HEK293 (cell line): ENCODE data around the gene PLEKHA4.
A peak's percentile ranks its signal among the peaks of the same experiment; 100 is the strongest.

Experiments
- CTCF ChIA-PET: fragments of 350-600 bp; formaldehyde crosslinking; extraction: SDS; loops from one replicate; lab custom pipeline; 2021; ENCODE audit warnings: antibody characterized with exemption; lab: Yijun Ruan, JAX
- POLR2A ChIA-PET: fragments of 300-600 bp; formaldehyde crosslinking; extraction: SDS; loops from one replicate; lab custom pipeline; 2020; ENCODE audit warnings: antibody characterized with exemption, inconsistent platforms; lab: Yijun Ruan, JAX
- H3K27ac ChIP-seq: fragments of 200-500 bp; sonication (Bioruptor generic); 2 replicates; pipeline ENCODE4 v1.5.1; 2014; ENCODE audit warnings: low read depth, low read length, control low read depth, inconsistent platforms; ENCODE audit errors: extremely low read depth
- H3K36me3 ChIP-seq, 2 experiments: fragments of 200-500 bp in 1 of 2; sonication (Bioruptor generic) in 1 of 2; 1 replicate in 1 of 2; 2 replicates in 1 of 2; pipeline ENCODE4 v1.5.1; 2014 to 2017; ENCODE audit warnings: inconsistent platforms in 2 of 2, low read length in 2 of 2; ENCODE audit not compliant: control insufficient read depth in 2 of 2, insufficient read depth in 1 of 2
- H3K4me1 ChIP-seq: fragments of 200-500 bp; sonication (Bioruptor generic); 2 replicates; pipeline ENCODE4 v1.5.1; 2014; ENCODE audit warnings: mild to moderate bottlenecking, low read length, inconsistent platforms; ENCODE audit not compliant: control insufficient read depth, insufficient read depth
- H3K4me3 ChIP-seq: 2 replicates; pipeline ENCODE4 v1.5.1; 2011; ENCODE audit warnings: low read depth, mild to moderate bottlenecking, control low read depth, low read length, moderate library complexity
- H3K9me3 ChIP-seq: fragments of 200-500 bp; sonication (Bioruptor generic); 2 replicates; pipeline ENCODE4 v1.5.1; 2014; ENCODE audit warnings: low read depth, low read length, inconsistent platforms; ENCODE audit not compliant: control insufficient read depth, insufficient read depth
- BCL11A ChIP-seq: fragments of 450-650 bp; formaldehyde crosslinking; IDR thresholded peaks from 2 replicates; pipeline ENCODE4 v1.5.1; 2016; ENCODE audit warnings: low read depth, missing biosample characterization, missing genetic modification characterization
- GFI1B ChIP-seq: fragments of 450-650 bp; formaldehyde crosslinking; IDR thresholded peaks from 2 replicates; pipeline ENCODE4 v1.5.1; 2016; ENCODE audit warnings: missing biosample characterization, missing genetic modification characterization
- GLI2 ChIP-seq: fragments of 450-650 bp; formaldehyde crosslinking; IDR thresholded peaks from 2 replicates; pipeline ENCODE4; 2017; ENCODE audit warnings: missing biosample characterization, missing genetic modification characterization, low read depth, borderline replicate concordance
- KLF1 ChIP-seq: fragments of 450-650 bp; formaldehyde crosslinking; IDR thresholded peaks from 2 replicates; pipeline ENCODE4 v1.5.1; 2016; ENCODE audit warnings: missing biosample characterization, missing genetic modification characterization
- KLF10 ChIP-seq: fragments of 450-650 bp; IDR thresholded peaks from 2 replicates; pipeline ENCODE4 v1.5.1; 2018; ENCODE audit warnings: missing biosample characterization, mild to moderate bottlenecking, missing genetic modification characterization
- SALL2 ChIP-seq: fragments of 450-650 bp; formaldehyde crosslinking; IDR thresholded peaks from 2 replicates; pipeline ENCODE4 v1.5.0; 2017; ENCODE audit warnings: missing biosample characterization, mild to moderate bottlenecking, missing genetic modification characterization, borderline replicate concordance
- SP3 ChIP-seq: fragments of 450-650 bp; formaldehyde crosslinking; IDR thresholded peaks from 2 replicates; pipeline ENCODE4 v1.5.1; 2016; ENCODE audit warnings: missing biosample characterization, missing genetic modification characterization
- TRIM28 ChIP-seq: IDR thresholded peaks from 2 replicates; pipeline ENCODE4 v1.6.1; 2011; ENCODE audit warnings: low read length, control low read depth, borderline replicate concordance
- YY2 ChIP-seq: fragments of 450-650 bp; formaldehyde crosslinking; IDR thresholded peaks from 2 replicates; pipeline ENCODE4 v1.5.1; 2016; ENCODE audit warnings: missing biosample characterization, missing genetic modification characterization
- ZNF112 ChIP-seq: fragments of 450-650 bp; formaldehyde crosslinking; IDR thresholded peaks from 2 replicates; pipeline ENCODE4 v1.5.0; 2017; ENCODE audit warnings: missing biosample characterization, missing genetic modification characterization
- ZNF121 ChIP-seq: fragments of 450-650 bp; formaldehyde crosslinking; IDR thresholded peaks from 2 replicates; pipeline ENCODE4 v1.5.1; 2016; ENCODE audit warnings: missing biosample characterization, missing genetic modification characterization
- ZNF148 ChIP-seq: fragments of 450-650 bp; formaldehyde crosslinking; IDR thresholded peaks from 2 replicates; pipeline ENCODE4 v1.5.0; 2017; ENCODE audit warnings: missing biosample characterization, missing genetic modification characterization, borderline replicate concordance
- ZNF174 ChIP-seq: fragments of 450-650 bp; formaldehyde crosslinking; IDR thresholded peaks from 2 replicates; pipeline ENCODE4 v1.5.0; 2017; ENCODE audit warnings: missing biosample characterization, mild to moderate bottlenecking, missing genetic modification characterization
- ZNF18 ChIP-seq: fragments of 450-650 bp; formaldehyde crosslinking; IDR thresholded peaks from 2 replicates; pipeline ENCODE4 v1.5.1; 2016; ENCODE audit warnings: missing biosample characterization, missing genetic modification characterization
- ZNF2 ChIP-seq: fragments of 450-650 bp; formaldehyde crosslinking; IDR thresholded peaks from 2 replicates; pipeline ENCODE4 v1.5.1; 2016; ENCODE audit warnings: missing biosample characterization, missing genetic modification characterization
- ZNF341 ChIP-seq: fragments of 450-650 bp; formaldehyde crosslinking; IDR thresholded peaks from 2 replicates; pipeline ENCODE4; 2016; ENCODE audit warnings: low read depth, missing biosample characterization, missing genetic modification characterization
- ZNF366 ChIP-seq: fragments of 450-650 bp; formaldehyde crosslinking; conservative IDR thresholded peaks from 2 replicates; pipeline ENCODE4 v1.5.1; 2016; ENCODE audit warnings: missing biosample characterization, missing genetic modification characterization
- ZNF394 ChIP-seq: fragments of 450-650 bp; formaldehyde crosslinking; IDR thresholded peaks from 2 replicates; pipeline ENCODE4 v1.5.1; 2016; ENCODE audit warnings: missing biosample characterization, missing genetic modification characterization, mild to moderate bottlenecking, moderate library complexity, borderline replicate concordance
- ZNF449 ChIP-seq: fragments of 450-650 bp; formaldehyde crosslinking; IDR thresholded peaks from 2 replicates; pipeline ENCODE4 v1.5.1; 2017; ENCODE audit warnings: missing biosample characterization, mild to moderate bottlenecking, missing genetic modification characterization, moderate library complexity
- ZNF514 ChIP-seq: fragments of 450-650 bp; formaldehyde crosslinking; IDR thresholded peaks from 2 replicates; pipeline ENCODE4 v1.5.1; 2016; ENCODE audit warnings: missing biosample characterization, missing genetic modification characterization
- ZNF707 ChIP-seq: fragments of 450-650 bp; formaldehyde crosslinking; IDR thresholded peaks from 2 replicates; pipeline ENCODE4 v1.5.1; 2016; ENCODE audit warnings: missing biosample characterization, missing genetic modification characterization
- ZNF747 ChIP-seq: fragments of 450-650 bp; formaldehyde crosslinking; IDR thresholded peaks from 2 replicates; pipeline ENCODE4 v1.5.1; 2016; ENCODE audit warnings: missing biosample characterization, missing genetic modification characterization
- ZNF837 ChIP-seq: fragments of 450-650 bp; formaldehyde crosslinking; IDR thresholded peaks from 2 replicates; pipeline ENCODE4 v1.5.1; 2016; ENCODE audit warnings: missing biosample characterization, missing genetic modification characterization
- TF ChIP-seq, protein P1 (sequence below): fragments of 450-650 bp; formaldehyde crosslinking; IDR thresholded peaks from 2 replicates; pipeline ENCODE4 v1.5.1; 2017; ENCODE audit warnings: missing biosample characterization, missing genetic modification characterization
- TF ChIP-seq, protein P2 (sequence below): fragments of 450-650 bp; formaldehyde crosslinking; IDR thresholded peaks from 2 replicates; pipeline ENCODE4 v1.5.1; 2016; ENCODE audit warnings: missing biosample characterization, missing genetic modification characterization

Gene PLEKHA4

GRCh38 chr19:48842789-48843162 lies 25.6 kb downstream of the PLEKHA4 start (continued):
- no peak for TF ChIP-seq ZNF148
- TF ChIP-seq ZNF707 (tag by site-specific recombination), result no peak
- no peak for TF ChIP-seq KLF10
- TF ChIP-seq ZNF112 (tag by site-specific recombination), result no peak
- TF ChIP-seq GLI2 (tag by site-specific recombination), result no peak
- TF ChIP-seq, protein P1, sequence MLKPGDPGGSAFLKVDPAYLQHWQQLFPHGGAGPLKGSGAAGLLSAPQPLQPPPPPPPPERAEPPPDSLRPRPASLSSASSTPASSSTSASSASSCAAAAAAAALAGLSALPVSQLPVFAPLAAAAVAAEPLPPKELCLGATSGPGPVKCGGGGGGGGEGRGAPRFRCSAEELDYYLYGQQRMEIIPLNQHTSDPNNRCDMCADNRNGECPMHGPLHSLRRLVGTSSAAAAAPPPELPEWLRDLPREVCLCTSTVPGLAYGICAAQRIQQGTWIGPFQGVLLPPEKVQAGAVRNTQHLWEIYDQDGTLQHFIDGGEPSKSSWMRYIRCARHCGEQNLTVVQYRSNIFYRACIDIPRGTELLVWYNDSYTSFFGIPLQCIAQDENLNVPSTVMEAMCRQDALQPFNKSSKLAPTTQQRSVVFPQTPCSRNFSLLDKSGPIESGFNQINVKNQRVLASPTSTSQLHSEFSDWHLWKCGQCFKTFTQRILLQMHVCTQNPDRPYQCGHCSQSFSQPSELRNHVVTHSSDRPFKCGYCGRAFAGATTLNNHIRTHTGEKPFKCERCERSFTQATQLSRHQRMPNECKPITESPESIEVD, result no peak
- no peak for TF ChIP-seq ZNF394 (tag by site-specific recombination)
- no peak for TF ChIP-seq BCL11A (tag by site-specific recombination)
- TF ChIP-seq SP3 (tag by site-specific recombination), result no peak
- TF ChIP-seq ZNF2, result no peak

DNA sequence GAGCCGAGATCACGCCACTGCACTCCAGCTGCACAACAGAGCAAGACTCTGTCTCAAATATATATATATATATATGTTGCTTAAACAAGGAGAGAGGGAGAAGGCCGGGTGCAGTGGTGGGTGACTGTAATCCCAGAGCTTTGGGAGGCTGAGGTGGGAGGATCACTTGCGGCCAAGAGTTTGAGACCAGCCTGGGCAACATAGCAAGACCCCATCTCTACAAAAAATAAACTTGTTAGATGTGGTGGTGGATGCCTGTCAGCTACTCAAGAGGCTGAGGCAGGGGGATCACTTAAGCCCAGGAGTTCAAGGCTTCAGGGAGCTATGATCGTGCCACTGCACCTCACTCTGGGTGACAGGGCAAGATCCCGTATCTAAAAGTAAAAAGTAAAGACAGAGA lies 26.8 kb downstream of the PLEKHA4 start:
- CTCF ChIA-PET, result interaction anchor here (0.6 to 7.0 kb wide), 27 partner anchors 11 to 637 kb away, joined by 3 to 160 read pairs (median 10); partner anchors contain the start of genes CA11, GYS1, PLEKHA4 and PPP1R15A
- H3K4me1 ChIP-seq, result no peaks in the 10 kb centered on the region
- no peak overlapping the region for H3K27ac ChIP-seq
- TF ChIP-seq ZNF341 (tag by site-specific recombination) (no peak), ZNF121 (tag by site-specific recombination) (peak; percentile 53; the same call in 1 of the 2 replicates)
- H3K36me3 ChIP-seq, result no peaks in the 10 kb centered on the region; a peak in 1 of 3 replicates
- no peak overlapping the region for H3K4me3 ChIP-seq
- POLR2A ChIA-PET, result interaction anchor here (1.2 to 5.0 kb wide), 2 partner anchors 29 to 31 kb away, joined by 3 to 26 read pairs; partner anchors contain the start of gene PPP1R15A
- H3K9me3 ChIP-seq, result no peaks in the 10 kb centered on the region

GRCh38 chr19:48841047-48841446 lies 27.4 kb downstream of the PLEKHA4 start:
- Histone ChIP-seq H3K36me3 (no peaks in the 10 kb centered on the region; a peak in 1 of 3 replicates), H3K9me3 (no peaks in the 10 kb centered on the region), H3K27ac (no peak overlapping the region), H3K4me3 (no peak overlapping the region), H3K4me1 (no peaks in the 10 kb centered on the region; the same call in 1 of the 2 replicates)
- CTCF ChIA-PET, result interaction anchor here (0.6 to 7.0 kb wide), 16 partner anchors 11 to 636 kb away, joined by 3 to 160 read pairs (median 12); partner anchors contain the start of genes PLEKHA4 and PPP1R15A
- POLR2A ChIA-PET, result interaction anchor here (0.7 to 1.2 kb wide), 2 partner anchors 28 to 53 kb away, joined by 3 read pairs; no protein-coding TSS in a partner anchor
- no peak for TF ChIP-seq ZNF2
- no peak for TF ChIP-seq ZNF341 (tag by site-specific recombination)
- no peak for TF ChIP-seq ZNF174
- TF ChIP-seq, protein P2, sequence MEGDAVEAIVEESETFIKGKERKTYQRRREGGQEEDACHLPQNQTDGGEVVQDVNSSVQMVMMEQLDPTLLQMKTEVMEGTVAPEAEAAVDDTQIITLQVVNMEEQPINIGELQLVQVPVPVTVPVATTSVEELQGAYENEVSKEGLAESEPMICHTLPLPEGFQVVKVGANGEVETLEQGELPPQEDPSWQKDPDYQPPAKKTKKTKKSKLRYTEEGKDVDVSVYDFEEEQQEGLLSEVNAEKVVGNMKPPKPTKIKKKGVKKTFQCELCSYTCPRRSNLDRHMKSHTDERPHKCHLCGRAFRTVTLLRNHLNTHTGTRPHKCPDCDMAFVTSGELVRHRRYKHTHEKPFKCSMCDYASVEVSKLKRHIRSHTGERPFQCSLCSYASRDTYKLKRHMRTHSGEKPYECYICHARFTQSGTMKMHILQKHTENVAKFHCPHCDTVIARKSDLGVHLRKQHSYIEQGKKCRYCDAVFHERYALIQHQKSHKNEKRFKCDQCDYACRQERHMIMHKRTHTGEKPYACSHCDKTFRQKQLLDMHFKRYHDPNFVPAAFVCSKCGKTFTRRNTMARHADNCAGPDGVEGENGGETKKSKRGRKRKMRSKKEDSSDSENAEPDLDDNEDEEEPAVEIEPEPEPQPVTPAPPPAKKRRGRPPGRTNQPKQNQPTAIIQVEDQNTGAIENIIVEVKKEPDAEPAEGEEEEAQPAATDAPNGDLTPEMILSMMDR (tag by site-specific recombination), result no peak
- no peak for TF ChIP-seq GLI2 (tag by site-specific recombination)
- TF ChIP-seq ZNF514, result no peak
- no peak for TF ChIP-seq ZNF747
- TF ChIP-seq TRIM28, result no peak
- TF ChIP-seq ZNF18 (tag by site-specific recombination), result no peak
- no peak for TF ChIP-seq ZNF837 (tag by site-specific recombination)
- TF ChIP-seq ZNF366 (tag by site-specific recombination), result no peak
- no peak for TF ChIP-seq ZNF449 (tag by site-specific recombination)
- TF ChIP-seq SALL2 (tag by site-specific recombination), result no peak
- TF ChIP-seq KLF1 (tag by site-specific recombination), result no peak
- no peak for TF ChIP-seq YY2 (tag by site-specific recombination)
- TF ChIP-seq GFI1B (tag by site-specific recombination), result no peak
